Gastrocnemius medialis (tissue), 4 donors: Measurements from ENCODE around the gene MFNG.

Experiments
- CTCF ChIP-seq, 5 experiments: fragments of 450-650 bp in 3 of 5; fragments of 200-600 bp in 2 of 5; sonication (generic) in 2 of 5; IDR thresholded peaks in 4 of 5; conservative IDR thresholded peaks in 1 of 5; 1 replicate in 4 of 5; 2 replicates in 1 of 5; pipeline ENCODE4 v1.5.1; 2016 to 2019; ENCODE audit warnings: antibody characterized with exemption in 5 of 5, mild to moderate bottlenecking in 3 of 5, moderate library complexity in 3 of 5
- POLR2A ChIP-seq, 2 donors: fragments of 450-650 bp; IDR thresholded peaks; one replicate each; pipeline ENCODE4 v1.6.1; 2017; ENCODE audit warnings: antibody characterized with exemption in 2 of 2, mild to moderate bottlenecking in 2 of 2, moderate library complexity in 2 of 2

DNA sequence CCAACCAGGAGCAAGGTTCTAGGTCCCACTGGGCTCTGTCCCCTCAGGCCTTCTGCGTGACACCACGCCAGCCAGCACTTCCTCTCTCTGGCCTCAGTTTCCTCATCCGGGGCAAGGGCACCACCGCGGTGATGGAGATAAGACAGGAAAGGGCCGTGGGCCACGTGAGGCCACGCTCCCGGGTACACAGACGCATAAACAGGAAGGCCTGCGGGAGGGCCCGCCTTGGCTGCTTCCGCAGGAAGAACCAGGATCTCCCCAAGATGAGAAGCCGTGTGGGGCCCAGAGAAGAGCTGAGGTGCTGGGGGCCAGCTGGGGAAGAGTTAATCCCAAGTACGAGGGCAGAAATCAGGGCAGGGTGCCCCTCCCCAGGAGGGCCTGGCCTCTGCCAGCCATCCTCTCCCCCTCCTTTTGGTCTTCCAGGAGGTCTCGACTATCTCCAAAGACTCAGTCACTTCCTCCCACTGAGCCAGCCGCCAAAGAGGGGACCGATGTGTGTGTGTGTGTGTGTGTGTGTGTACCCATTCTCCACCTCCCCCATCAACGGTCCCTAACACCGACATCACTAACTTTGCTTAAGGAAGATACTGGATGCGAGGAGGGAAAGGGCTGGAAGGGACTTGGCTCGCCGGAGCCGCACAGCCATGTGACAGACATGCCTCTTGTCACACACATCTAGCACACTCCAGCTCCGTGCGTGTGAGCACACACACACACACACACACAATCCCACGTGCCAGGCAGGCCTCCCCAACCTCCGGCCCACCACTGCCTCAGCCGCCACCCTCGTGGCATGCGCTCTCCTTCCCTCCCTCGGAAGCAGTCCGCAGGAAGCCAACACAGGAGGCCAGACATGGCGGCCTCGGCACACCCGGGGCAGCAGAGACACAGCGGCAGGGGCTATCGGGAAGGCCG is 1.4 kb downstream of the MFNG start:
- no peak for TF ChIP-seq CTCF (IDR thresholded peaks at IDR 0.05 in 4 of 5, conservative IDR thresholded peaks at IDR 0.05 in 1 of 5)
- no peak for TF ChIP-seq POLR2A (IDR thresholded peaks at IDR 0.05)
